Left renal pelvis (tissue), 4 donors: Measurements from ENCODE around the gene EXOC3L4. TPM values are rescaled to one million over a fixed set of nuclear protein-coding genes. Genes with fewer than 3 reads are reported as not detected.

Source experiments
- DNase-seq, 4 donors: peaks; one replicate each; pipeline ENCODE4 v3.0.0-alpha.2; 2013; ENCODE audit warnings: low read depth in 4 of 4, low spot score in 3 of 4
- polyA plus RNA-seq, 4 donors: library from polyadenylated mRNA; unstranded; fragments of 120-200 nt; gene quantifications; one replicate each; pipeline ENCODE4 v1.2.1, GENCODE V29; 2013; ENCODE audit not compliant: insufficient read length in 4 of 4

EXOC3L4 gene
- polyA plus RNA-seq, 4 donors, result 0.70 to 5.3 (median 1.8) TPM

- no peak for DNase-seq
These were observed 4.9 kb upstream of the EXOC3L4 start for GRCh38 chr14:103089386-103090335.

GRCh38 chr14:103090481-103091020, 4.0 kb upstream of the EXOC3L4 start:
- DNase-seq, result no peak

- DNase-seq, result no peak
These were observed 3.3 kb upstream of the EXOC3L4 start for GRCh38 chr14:103091041-103091882.

GRCh38 chr14:103091883-103092222, 2.7 kb upstream of the EXOC3L4 start:
- DNase-seq, result no peak

- DNase-seq, result no peak
These were observed 594 bp upstream of the EXOC3L4 start for GRCh38 chr14:103093856-103094405.

- no peak for DNase-seq
These were observed 769 bp downstream of the EXOC3L4 start for GRCh38 chr14:103095210-103095778.

GRCh38 chr14:103096387-103096786, 1.9 kb downstream of the EXOC3L4 start:
- DNase-seq, result no peak

GRCh38 chr14:103097244-103097993, 2.9 kb downstream of the EXOC3L4 start:
- no peak for DNase-seq

GRCh38 chr14:103097994-103098957, 3.8 kb downstream of the EXOC3L4 start:
- no peak for DNase-seq

- no peak for DNase-seq
These were observed 4.7 kb downstream of the EXOC3L4 start for GRCh38 chr14:103099081-103099732.

- no peak for DNase-seq
These were observed 5.3 kb downstream of the EXOC3L4 start for GRCh38 chr14:103099733-103100280.

- no peak for DNase-seq
These were observed 6.0 kb downstream of the EXOC3L4 start for GRCh38 chr14:103100281-103101121.

- no peak for DNase-seq
These were observed 6.9 kb downstream of the EXOC3L4 start for GRCh38 chr14:103101257-103101962.

- DNase-seq, result no peak
These were observed 7.6 kb downstream of the EXOC3L4 start for GRCh38 chr14:103101963-103102688.

- no peak for DNase-seq
These were observed 8.2 kb downstream of the EXOC3L4 start for GRCh38 chr14:103102689-103103260.
